Limb (tissue), 2 donors: ENCODE data around the gene SRXN1.
A peak's percentile ranks its signal among the peaks of the same experiment; 100 is the strongest.

Source experiments
- DNase-seq, 2 donors: peaks; one replicate each; pipeline ENCODE4 v3.0.0-alpha.2; 2016; ENCODE audit errors: extremely low spot score in 2 of 2

SRXN1 gene

GRCh38 chr20:675453-676314 is 22.7 kb upstream of the SRXN1 start, which contains the start of gene SCRT2:
SCRT2 (minus strand) TSS chr20:675802; CDS start chr20:675601, 201 bp downstream.
- DNase-seq = peak; percentile 75 to 91

GRCh38 chr20:675033-675452 is 22.0 kb upstream of the SRXN1 start:
- DNase-seq = peak in 1 of 2 donors; percentile 52

GRCh38 chr20:673603-674001 is 20.6 kb upstream of the SRXN1 start:
- no peak for DNase-seq

- no peak for DNase-seq
Measured at GRCh38 chr20:672963-673602, 20.1 kb upstream of the SRXN1 start.

GRCh38 chr20:671252-672030 is 18.4 kb upstream of the SRXN1 start:
- DNase-seq = no peak

GRCh38 chr20:669573-669972 is 16.6 kb upstream of the SRXN1 start:
- no peak for DNase-seq

GRCh38 chr20:668638-669037 is 15.6 kb upstream of the SRXN1 start:
- no peak for DNase-seq

GRCh38 chr20:668050-668449 is 15.1 kb upstream of the SRXN1 start:
- no peak for DNase-seq

- DNase-seq = peak in 1 of 2 donors; percentile 69
Measured at GRCh38 chr20:667351-668034, 14.5 kb upstream of the SRXN1 start.

GRCh38 chr20:666877-667276 is 13.9 kb upstream of the SRXN1 start:
- DNase-seq = no peak

GRCh38 chr20:665276-665675 is 12.3 kb upstream of the SRXN1 start:
- no peak for DNase-seq

- DNase-seq = no peak
Measured at GRCh38 chr20:664576-664975, 11.6 kb upstream of the SRXN1 start.

- no peak for DNase-seq
Measured at GRCh38 chr20:664151-664550, 11.2 kb upstream of the SRXN1 start.

- DNase-seq = peak in 1 of 2 donors; percentile 59
Measured at GRCh38 chr20:663315-664090, 10.5 kb upstream of the SRXN1 start.

GRCh38 chr20:662277-663192 is 9.5 kb upstream of the SRXN1 start:
- DNase-seq = no peak

- no peak for DNase-seq
Measured at GRCh38 chr20:661474-662270, 8.7 kb upstream of the SRXN1 start.

- no peak for DNase-seq
Measured at GRCh38 chr20:658731-659291, 5.8 kb upstream of the SRXN1 start.

GRCh38 chr20:658202-658601 is 5.2 kb upstream of the SRXN1 start:
- no peak for DNase-seq
